Keratinocyte (primary cell): ENCODE measurements around the gene SURF2.

Experiments used
- EZH2 ChIP-seq: IDR thresholded peaks from one replicate; pipeline ENCODE4 v1.6.1; 2012; ENCODE audit warnings: inconsistent platforms, mild to moderate bottlenecking, low read length, moderate library complexity
- TF ChIP-seq, protein P1 (sequence below), 3 experiments: IDR thresholded peaks in 1 of 3; conservative IDR thresholded peaks in 1 of 3; optimal IDR thresholded peaks in 1 of 3; 2 replicates in 2 of 3; 3 replicates in 1 of 3; pipeline versions ENCODE3 to v1.5.1; 2011; ENCODE audit warnings: low read length in 3 of 3, mild to moderate bottlenecking in 3 of 3, moderate library complexity in 2 of 3, control low read depth in 1 of 3, inconsistent platforms in 1 of 3; ENCODE audit not compliant: insufficient read depth in 2 of 3; ENCODE audit errors: extremely low read depth in 1 of 3

DNA sequence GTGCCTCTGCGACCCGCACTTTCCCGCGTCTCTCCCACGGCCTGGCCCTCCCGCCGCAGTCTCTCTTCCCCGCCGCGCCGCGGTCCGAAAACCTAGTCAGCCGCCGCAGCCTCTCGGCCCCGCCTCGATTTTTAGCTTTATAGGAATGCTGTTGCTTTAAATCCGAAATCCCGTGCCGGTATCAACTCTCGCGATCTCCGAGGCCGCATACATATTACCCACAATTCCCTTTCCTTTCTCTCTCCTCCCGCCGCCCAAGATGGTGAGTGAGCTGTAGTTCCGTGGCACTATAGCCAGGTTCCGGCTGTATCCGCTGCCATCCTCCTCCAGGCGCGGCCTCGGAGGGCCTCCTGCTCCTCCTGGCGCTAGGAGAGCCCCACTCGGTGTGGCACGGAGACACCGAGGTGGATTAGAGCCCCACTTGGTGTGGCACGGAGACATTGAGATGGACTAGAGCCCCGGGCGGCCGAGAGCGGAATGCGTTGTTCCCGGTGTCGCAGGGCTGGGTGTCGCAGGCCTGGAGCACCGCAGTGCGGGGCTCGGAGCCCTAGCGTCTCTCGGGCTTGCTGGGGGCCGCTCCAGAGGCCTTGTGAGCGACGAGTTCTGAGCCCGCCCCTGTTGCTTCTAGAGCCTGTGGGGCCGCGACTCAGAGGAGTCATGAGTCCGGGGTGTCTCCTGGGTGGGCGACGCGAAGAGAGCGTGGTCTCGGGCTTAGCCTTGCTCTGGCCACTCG is 8.2 kb upstream of the SURF2 start, which contains the start of the genes MED22 and RPL7A:
- TF ChIP-seq, protein P1, sequence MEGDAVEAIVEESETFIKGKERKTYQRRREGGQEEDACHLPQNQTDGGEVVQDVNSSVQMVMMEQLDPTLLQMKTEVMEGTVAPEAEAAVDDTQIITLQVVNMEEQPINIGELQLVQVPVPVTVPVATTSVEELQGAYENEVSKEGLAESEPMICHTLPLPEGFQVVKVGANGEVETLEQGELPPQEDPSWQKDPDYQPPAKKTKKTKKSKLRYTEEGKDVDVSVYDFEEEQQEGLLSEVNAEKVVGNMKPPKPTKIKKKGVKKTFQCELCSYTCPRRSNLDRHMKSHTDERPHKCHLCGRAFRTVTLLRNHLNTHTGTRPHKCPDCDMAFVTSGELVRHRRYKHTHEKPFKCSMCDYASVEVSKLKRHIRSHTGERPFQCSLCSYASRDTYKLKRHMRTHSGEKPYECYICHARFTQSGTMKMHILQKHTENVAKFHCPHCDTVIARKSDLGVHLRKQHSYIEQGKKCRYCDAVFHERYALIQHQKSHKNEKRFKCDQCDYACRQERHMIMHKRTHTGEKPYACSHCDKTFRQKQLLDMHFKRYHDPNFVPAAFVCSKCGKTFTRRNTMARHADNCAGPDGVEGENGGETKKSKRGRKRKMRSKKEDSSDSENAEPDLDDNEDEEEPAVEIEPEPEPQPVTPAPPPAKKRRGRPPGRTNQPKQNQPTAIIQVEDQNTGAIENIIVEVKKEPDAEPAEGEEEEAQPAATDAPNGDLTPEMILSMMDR (optimal IDR thresholded peaks at IDR 0.05 in 1 of 3, IDR thresholded peaks at IDR 0.05 in 1 of 3, conservative IDR thresholded peaks at IDR 0.05 in 1 of 3; ENCODE audit: extremely low read depth in 1 of 3, insufficient read depth in 2 of 3, low read length in 3 of 3), result no peak
- no peak for TF ChIP-seq EZH2
